MG63 (cell line): ENCODE data around the gene TBC1D16. TPM values are rescaled to one million over a fixed set of nuclear protein-coding genes. Genes with fewer than 3 reads are reported as not detected.
A peak's percentile ranks its signal among the peaks of the same experiment; 100 is the strongest.

Source experiments
- DNase-seq: peaks from one replicate; pipeline ENCODE4 v3.0.0-alpha.2; 2020
- H3K27me3 ChIP-seq: fragments of 250-450 bp; sonication (Bioruptor Pico); 2 replicates; pipeline ENCODE4 v1.5.1; 2020; ENCODE audit warnings: mild to moderate bottlenecking, moderate library complexity
- H3K36me3 ChIP-seq: fragments of 250-450 bp; sonication (Bioruptor Pico); 2 replicates; pipeline ENCODE4 v1.5.1; 2020; ENCODE audit warnings: mild to moderate bottlenecking, moderate library complexity
- H3K4me3 ChIP-seq: fragments of 250-450 bp; sonication (Bioruptor Pico); 2 replicates; pipeline ENCODE4 v1.5.1; 2020; ENCODE audit warnings: mild to moderate bottlenecking, moderate library complexity
- H3K9me3 ChIP-seq: fragments of 250-450 bp; sonication (Bioruptor Pico); 2 replicates; pipeline ENCODE4 v1.5.1; 2020; ENCODE audit warnings: mild to moderate bottlenecking, moderate library complexity
- total RNA-seq: library from RNA; depleted of rRNA; stranded (reverse); fragments of >200 nt; shearing (Covaris generic); gene quantifications from 2 replicates; pipeline ENCODE4 v1.2.3, GENCODE V29; 2014; ENCODE audit warnings: low replicate concordance; rRNA removed

The TBC1D16 gene
- 15.0 and 23.6 TPM in 2 replicates for total RNA-seq

GRCh38 chr17:80035687-80035936 is at the start of gene TBC1D16:
Gene TBC1D16, minus strand, starts transcription at chr17:80035872. Its CDS starts 22,325 bp downstream, at chr17:80013547.
- Histone ChIP-seq H3K9me3 (no peaks in the 10 kb centered on the region), H3K4me3 (peak within 1 kb of the TSS; percentile 80), H3K27me3 (no peaks in the 10 kb centered on the region), H3K36me3 (no peaks in the 10 kb centered on the region)
- no peak for DNase-seq

GRCh38 chr17:80084773-80085172 is 49.1 kb upstream of the TBC1D16 start:
- Histone ChIP-seq H3K4me3 (no peak overlapping the region), H3K9me3 (no peaks in the 10 kb centered on the region), H3K36me3 (no peaks in the 10 kb centered on the region), H3K27me3 (no peaks in the 10 kb centered on the region)
- DNase-seq: no peak

- Histone ChIP-seq H3K27me3 (no peaks in the 10 kb centered on the region), H3K4me3 (no peak overlapping the region), H3K36me3 (no peaks in the 10 kb centered on the region), H3K9me3 (no peaks in the 10 kb centered on the region)
- no peak for DNase-seq
These were observed 47.5 kb upstream of the TBC1D16 start for GRCh38 chr17:80083136-80083661.

- Histone ChIP-seq H3K4me3 (no peak overlapping the region), H3K9me3 (no peaks in the 10 kb centered on the region), H3K36me3 (no peaks in the 10 kb centered on the region), H3K27me3 (no peaks in the 10 kb centered on the region)
- DNase-seq: peak; percentile 68
These were observed 46.9 kb upstream of the TBC1D16 start for GRCh38 chr17:80082403-80083135.

GRCh38 chr17:80081596-80081995 is 45.9 kb upstream of the TBC1D16 start:
- no peak for DNase-seq
- Histone ChIP-seq H3K36me3 (no peaks in the 10 kb centered on the region), H3K27me3 (no peaks in the 10 kb centered on the region), H3K9me3 (no peaks in the 10 kb centered on the region), H3K4me3 (no peak overlapping the region)

- Histone ChIP-seq H3K27me3 (no peaks in the 10 kb centered on the region), H3K9me3 (no peaks in the 10 kb centered on the region), H3K4me3 (no peak overlapping the region), H3K36me3 (no peaks in the 10 kb centered on the region)
- no peak for DNase-seq
These were observed 44.4 kb upstream of the TBC1D16 start for GRCh38 chr17:80080081-80080480.

GRCh38 chr17:80072410-80072809 is 36.7 kb upstream of the TBC1D16 start:
- Histone ChIP-seq H3K9me3 (no peaks in the 10 kb centered on the region), H3K27me3 (no peaks in the 10 kb centered on the region), H3K4me3 (no peak overlapping the region), H3K36me3 (no peaks in the 10 kb centered on the region)
- no peak for DNase-seq

- no peaks in the 10 kb centered on the region for H3K36me3 ChIP-seq
- no peaks in the 10 kb centered on the region for H3K27me3 ChIP-seq
- no peaks in the 10 kb centered on the region for H3K9me3 ChIP-seq
- DNase-seq: peak; percentile 30
- no peak overlapping the region for H3K4me3 ChIP-seq
These were observed 35.6 kb upstream of the TBC1D16 start for GRCh38 chr17:80071116-80071841.

GRCh38 chr17:80070375-80071115 is 34.9 kb upstream of the TBC1D16 start:
- no peak for DNase-seq
- H3K9me3 ChIP-seq: no peaks in the 10 kb centered on the region
- H3K36me3 ChIP-seq: no peaks in the 10 kb centered on the region
- H3K27me3 ChIP-seq: no peaks in the 10 kb centered on the region
- H3K4me3 ChIP-seq: no peak overlapping the region

GRCh38 chr17:80068301-80069222 is 32.9 kb upstream of the TBC1D16 start:
- no peaks in the 10 kb centered on the region for H3K27me3 ChIP-seq
- no peak overlapping the region for H3K4me3 ChIP-seq
- H3K9me3 ChIP-seq: no peaks in the 10 kb centered on the region
- H3K36me3 ChIP-seq: no peaks in the 10 kb centered on the region
- DNase-seq: no peak

GRCh38 chr17:80067393-80067986 is 31.8 kb upstream of the TBC1D16 start:
- Histone ChIP-seq H3K9me3 (no peaks in the 10 kb centered on the region), H3K27me3 (no peaks in the 10 kb centered on the region), H3K36me3 (no peaks in the 10 kb centered on the region), H3K4me3 (no peak overlapping the region)
- DNase-seq: no peak

- no peaks in the 10 kb centered on the region for H3K9me3 ChIP-seq
- no peaks in the 10 kb centered on the region for H3K36me3 ChIP-seq
- no peak overlapping the region for H3K4me3 ChIP-seq
- no peaks in the 10 kb centered on the region for H3K27me3 ChIP-seq
- DNase-seq: no peak
These were observed 30.0 kb upstream of the TBC1D16 start for GRCh38 chr17:80065478-80066170.

GRCh38 chr17:80064696-80065095 is 29.0 kb upstream of the TBC1D16 start:
- DNase-seq: no peak
- no peaks in the 10 kb centered on the region for H3K27me3 ChIP-seq
- no peak overlapping the region for H3K4me3 ChIP-seq
- no peaks in the 10 kb centered on the region for H3K9me3 ChIP-seq
- H3K36me3 ChIP-seq: no peaks in the 10 kb centered on the region

GRCh38 chr17:80063830-80064585 is 28.3 kb upstream of the TBC1D16 start:
- H3K36me3 ChIP-seq: no peaks in the 10 kb centered on the region
- H3K27me3 ChIP-seq: no peaks in the 10 kb centered on the region
- peak; percentile 70 for DNase-seq
- no peak overlapping the region for H3K4me3 ChIP-seq
- H3K9me3 ChIP-seq: no peaks in the 10 kb centered on the region

- DNase-seq: no peak
- H3K27me3 ChIP-seq: no peaks in the 10 kb centered on the region
- no peak overlapping the region for H3K4me3 ChIP-seq
- H3K36me3 ChIP-seq: no peaks in the 10 kb centered on the region
- no peaks in the 10 kb centered on the region for H3K9me3 ChIP-seq
These were observed 25.7 kb upstream of the TBC1D16 start for GRCh38 chr17:80061421-80061820.
